Activated gamma-delta T cell treated with anti-CD3 and anti-CD28 coated beads, Interleukin-2, amount 50 U/mL, for 16 hours (primary cell): ENCODE measurements around the gene KANK4.

Source experiments
- DNase-seq: peaks from one replicate; pipeline ENCODE4 v3.0.0-alpha.2; 2020; ENCODE audit warnings: low read depth

The KANK4 gene

GRCh38 chr1:62318756-62319544 is at the start of gene KANK4:
Gene KANK4, minus strand, starts transcription at chr1:62319434. Its CDS starts 37,870 bp downstream, at chr1:62281564.
- DNase-seq, result no peak

- DNase-seq, result no peak
Observed at GRCh38 chr1:62368989-62369388, 49.8 kb upstream of the KANK4 start.

GRCh38 chr1:62367005-62367557 is 47.8 kb upstream of the KANK4 start:
- DNase-seq, result no peak

- DNase-seq, result no peak
Observed at GRCh38 chr1:62364721-62365120, 45.5 kb upstream of the KANK4 start.

GRCh38 chr1:62362926-62363325 is 43.7 kb upstream of the KANK4 start:
- no peak for DNase-seq

- DNase-seq, result no peak
Observed at GRCh38 chr1:62362061-62362917, 43.1 kb upstream of the KANK4 start.

- DNase-seq, result no peak
Observed at GRCh38 chr1:62361431-62361830, 42.2 kb upstream of the KANK4 start.

- no peak for DNase-seq
Observed at GRCh38 chr1:62358665-62359373, 39.6 kb upstream of the KANK4 start.

GRCh38 chr1:62357916-62358315 is 38.7 kb upstream of the KANK4 start:
- no peak for DNase-seq

GRCh38 chr1:62356257-62356835 is 37.1 kb upstream of the KANK4 start:
- no peak for DNase-seq

- no peak for DNase-seq
Observed at GRCh38 chr1:62355095-62355494, 35.9 kb upstream of the KANK4 start.

GRCh38 chr1:62353853-62354252 is 34.6 kb upstream of the KANK4 start:
- no peak for DNase-seq

GRCh38 chr1:62352387-62352786 is 33.2 kb upstream of the KANK4 start:
- DNase-seq, result no peak

GRCh38 chr1:62349470-62350233 is 30.4 kb upstream of the KANK4 start:
- DNase-seq, result no peak

- no peak for DNase-seq
Observed at GRCh38 chr1:62346886-62347285, 27.7 kb upstream of the KANK4 start.

GRCh38 chr1:62343911-62344310 is 24.7 kb upstream of the KANK4 start:
- DNase-seq, result no peak

- no peak for DNase-seq
Observed at GRCh38 chr1:62342270-62342669, 23.0 kb upstream of the KANK4 start.

GRCh38 chr1:62341615-62342014 is 22.4 kb upstream of the KANK4 start:
- DNase-seq, result no peak

- no peak for DNase-seq
Observed at GRCh38 chr1:62341089-62341488, 21.9 kb upstream of the KANK4 start.

- no peak for DNase-seq
Observed at GRCh38 chr1:62337706-62338631, 18.7 kb upstream of the KANK4 start.
